Right renal cortex interstitium (tissue), 3 donors: ENCODE measurements around the gene SEPTIN3. TPM values are rescaled to one million over a fixed set of nuclear protein-coding genes. Genes with fewer than 3 reads are reported as not detected.

Experiments used
- DNase-seq, 3 donors: peaks; one replicate each; pipeline ENCODE4 v3.0.0-alpha.2; 2013; ENCODE audit warnings: low read depth in 3 of 3, low spot score in 2 of 3
- polyA plus RNA-seq, 3 donors: library from polyadenylated mRNA; unstranded; fragments of 120-200 nt; gene quantifications; one replicate each; pipeline ENCODE4 v1.2.1, GENCODE V29; 2013; ENCODE audit not compliant: insufficient read length in 3 of 3

The SEPTIN3 gene
- polyA plus RNA-seq, 3 donors, result 5.7 to 7.2 (median 6.9) TPM

- DNase-seq, result no peak
These were observed 44.1 kb downstream of the SEPTIN3 start for GRCh38 chr22:42013385-42013784.

DNA sequence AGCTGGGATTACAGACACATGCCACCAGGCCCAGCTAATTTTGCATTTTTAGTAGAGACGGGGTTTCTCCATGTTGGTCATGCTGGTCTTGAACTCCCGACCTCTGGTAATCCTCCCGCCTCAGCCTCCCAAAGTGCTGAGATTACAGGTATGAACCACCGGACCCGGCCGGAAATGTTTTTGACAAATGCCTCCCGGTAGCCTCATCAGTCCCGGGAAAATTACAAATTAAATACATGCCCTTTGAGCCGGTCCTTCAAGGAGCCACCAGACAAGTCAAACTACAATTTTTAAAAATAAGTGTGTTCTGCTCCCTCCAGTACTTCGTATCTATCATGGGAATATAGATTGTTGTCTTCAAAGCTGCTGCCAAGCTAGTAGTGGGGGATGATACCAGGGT is 46.9 kb downstream of the SEPTIN3 start:
- no peak for DNase-seq

DNA sequence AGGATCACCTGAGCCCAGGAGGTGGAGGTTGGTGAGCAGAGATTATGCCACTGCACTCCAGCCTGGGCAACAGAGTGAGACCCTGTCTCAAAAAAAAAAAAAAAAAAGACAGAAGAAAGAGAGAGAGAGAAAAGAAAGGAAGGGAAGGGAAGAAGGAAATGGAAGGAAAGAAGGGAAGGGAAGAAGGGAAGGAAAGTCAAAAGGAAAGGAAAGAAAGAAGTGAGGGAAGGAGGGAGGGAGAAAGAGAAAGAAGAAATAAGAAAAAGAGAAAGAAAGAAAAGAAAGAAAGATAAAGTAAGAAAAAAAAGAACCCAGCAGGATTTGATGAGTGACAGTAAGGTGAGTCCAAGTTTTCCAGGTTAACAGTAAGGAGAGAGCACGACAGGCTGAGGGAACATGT is 49.0 kb downstream of the SEPTIN3 start:
- no peak for DNase-seq

Other genes with a start within 250 kb of the SEPTIN3 start
- 1 to 10 TPM; 7.7 to 9.1 (median 8.1) TPM for gene CCDC134, start 168.8 kb upstream of the SEPTIN3 start, polyA plus RNA-seq
- 10 to 100 TPM; 85.5 to 93.2 (median 90.2) TPM for gene SREBF2, start 136.3 kb upstream of the SEPTIN3 start, polyA plus RNA-seq
- gene SHISA8, start 54.4 kb upstream of the SEPTIN3 start, polyA plus RNA-seq, result under 1 TPM; 0.22 to 0.42 (median 0.25) TPM
- 1 to 10 TPM in 2 of 3 donors, under 1 TPM in 1; 0.94 to 1.3 (median 1.1) TPM for gene TNFRSF13C, start 42.6 kb upstream of the SEPTIN3 start, polyA plus RNA-seq
- gene CENPM, start 22.3 kb upstream of the SEPTIN3 start, polyA plus RNA-seq, result 10 to 100 TPM in 2 of 3 donors, 1 to 10 TPM in 1; 9.4 to 12.0 (median 10.9) TPM
- gene WBP2NL, start 29.3 kb downstream of the SEPTIN3 start, polyA plus RNA-seq, result 1 to 10 TPM; 3.2 to 3.4 (median 3.4) TPM
- gene NAGA, start 101.4 kb downstream of the SEPTIN3 start, polyA plus RNA-seq, result 10 to 100 TPM; 22.9 to 27.3 (median 25.1) TPM
- gene PHETA2, start 104.8 kb downstream of the SEPTIN3 start, polyA plus RNA-seq, result 10 to 100 TPM in 2 of 3 donors, 1 to 10 TPM in 1; 9.8 to 10.3 (median 10.1) TPM
- gene SMDT1, start 110.3 kb downstream of the SEPTIN3 start, polyA plus RNA-seq, result 100 to 1,000 TPM in 2 of 3 donors, 10 to 100 TPM in 1; 67.7 to 129 (median 100) TPM
- gene NDUFA6, start 121.3 kb downstream of the SEPTIN3 start, polyA plus RNA-seq, result 100 to 1,000 TPM; 119 to 121 (median 120) TPM
- 1 to 10 TPM; 1.9 to 3.4 (median 2.1) TPM for gene CYP2D6, start 161.4 kb downstream of the SEPTIN3 start, polyA plus RNA-seq